GM21529 (cell line): Measurements from ENCODE around the gene UQCC5.

Source experiments
- ATAC-seq: cut with Tn5 transposase; IDR thresholded peaks from one replicate; pipeline ENCODE4 v1.9.1; 2021; ENCODE audit not compliant: unreplicated experiment

The UQCC5 gene

DNA sequence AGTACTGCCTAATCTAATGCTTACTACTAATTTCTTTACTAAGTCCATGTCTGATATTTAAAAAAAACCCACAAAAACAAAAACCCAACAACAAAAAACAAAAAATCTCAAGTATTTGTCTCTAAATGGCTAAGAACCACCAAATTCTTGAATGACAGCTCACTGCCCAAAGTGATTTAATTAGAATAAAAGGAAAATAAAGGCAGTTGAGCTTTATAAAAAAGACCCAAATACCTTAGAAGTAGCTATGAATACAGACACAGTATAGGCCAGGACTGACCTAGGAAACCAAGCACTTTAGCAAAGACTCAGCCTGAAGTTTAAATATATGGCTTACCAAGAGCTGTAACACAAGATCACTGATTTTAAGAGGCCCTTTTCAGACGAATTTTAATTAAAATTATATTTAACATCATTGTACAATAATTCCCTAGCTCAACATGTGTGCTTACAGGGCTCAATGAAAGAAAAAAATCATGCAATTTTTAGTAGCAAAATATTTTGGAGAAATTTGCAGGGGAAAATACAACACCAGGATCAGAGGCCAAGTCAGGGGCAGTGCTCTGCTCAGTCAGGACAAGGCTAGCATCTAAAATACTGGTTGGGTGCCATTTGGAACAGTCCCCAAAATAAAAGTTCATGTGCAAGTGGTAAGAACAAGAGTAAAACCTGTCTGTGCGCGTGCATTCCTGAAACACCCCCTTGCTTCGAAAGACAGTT is 24.8 kb downstream of the UQCC5 start:
- no peak for ATAC-seq

- ATAC-seq: no peak
These were observed 27.6 kb downstream of the UQCC5 start for GRCh38 chr3:52563984-52564383.

DNA sequence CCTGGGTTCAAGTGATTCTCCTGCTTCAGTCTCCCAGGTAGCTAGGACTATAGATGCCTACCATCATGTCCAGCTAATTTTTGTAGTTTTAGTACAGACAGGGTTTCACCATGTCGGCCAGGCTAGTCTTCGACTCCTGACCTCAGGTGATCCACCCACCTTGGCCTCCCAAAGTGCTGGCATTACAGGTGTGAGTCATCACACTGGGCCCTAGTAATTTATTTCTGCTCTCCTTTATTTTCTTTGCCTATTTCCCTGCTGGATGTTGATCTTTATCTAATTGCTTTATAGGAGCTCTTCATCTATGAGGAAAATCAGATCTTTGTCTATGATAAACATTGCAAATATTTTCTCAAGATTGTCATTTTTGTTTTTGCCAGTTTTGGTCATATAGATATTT is 31.7 kb downstream of the UQCC5 start:
- ATAC-seq: no peak

- ATAC-seq: no peak
These were observed 33.7 kb downstream of the UQCC5 start for GRCh38 chr3:52570076-52570475.

- no peak for ATAC-seq
These were observed 35.8 kb downstream of the UQCC5 start for GRCh38 chr3:52572221-52572620.

DNA sequence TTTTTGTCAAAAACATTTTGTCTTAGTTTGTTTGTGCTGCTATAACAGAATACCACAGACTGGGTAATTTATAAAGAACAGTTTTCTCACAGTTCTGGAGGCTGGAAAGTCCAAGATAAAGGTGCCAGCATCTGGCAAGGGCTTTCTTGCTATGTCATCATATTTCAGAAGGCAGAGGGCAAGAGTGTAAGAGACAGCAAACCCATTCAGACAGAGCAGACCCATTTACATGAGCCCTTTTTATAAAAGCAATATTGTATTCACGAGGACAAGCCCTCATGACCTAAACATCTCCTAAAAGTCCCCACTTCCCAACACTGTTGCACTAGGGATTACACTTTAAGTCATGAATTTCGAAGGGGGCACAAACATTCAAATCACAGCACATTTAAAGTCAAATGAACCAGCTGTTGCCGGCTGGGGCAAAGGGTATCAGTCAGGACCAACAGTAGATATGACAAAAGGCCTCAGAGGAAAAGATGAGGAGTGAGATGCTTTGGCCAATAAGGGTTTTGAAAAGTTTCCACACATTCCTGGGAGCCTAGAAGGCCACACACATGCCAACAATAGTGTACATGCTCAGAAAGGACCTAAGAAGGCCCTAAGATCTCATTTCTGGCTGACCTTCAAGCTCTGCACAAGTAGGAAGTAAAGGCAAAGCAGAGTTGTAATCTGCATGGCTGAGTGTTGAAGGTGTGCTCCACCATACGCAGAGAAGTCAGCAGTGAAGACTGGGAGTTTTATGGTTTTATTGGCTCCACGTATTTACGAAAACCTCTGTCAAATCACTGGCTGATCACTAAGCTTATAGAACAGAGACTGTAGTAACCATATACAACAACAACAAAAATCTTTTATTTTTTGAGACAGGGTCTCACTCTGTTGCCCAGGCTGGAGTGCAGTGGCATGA is 37.9 kb downstream of the UQCC5 start:
- no peak for ATAC-seq
